ENCODE results near the gene ITFG1. TPM values are rescaled to one million over a fixed set of nuclear protein-coding genes. Genes with fewer than 3 reads are reported as not detected.
A peak's percentile ranks its signal among the peaks of the same experiment; 100 is the strongest.
"Not testable (repeated sequence)": the region's sequence is repeated elsewhere in the genome, so short reads cannot be mapped to it uniquely, and the experiment has no call there.

ITFG1 gene
- total RNA-seq, 2 donors from 2014 or later, result 8.4 to 15.3 TPM

DNA sequence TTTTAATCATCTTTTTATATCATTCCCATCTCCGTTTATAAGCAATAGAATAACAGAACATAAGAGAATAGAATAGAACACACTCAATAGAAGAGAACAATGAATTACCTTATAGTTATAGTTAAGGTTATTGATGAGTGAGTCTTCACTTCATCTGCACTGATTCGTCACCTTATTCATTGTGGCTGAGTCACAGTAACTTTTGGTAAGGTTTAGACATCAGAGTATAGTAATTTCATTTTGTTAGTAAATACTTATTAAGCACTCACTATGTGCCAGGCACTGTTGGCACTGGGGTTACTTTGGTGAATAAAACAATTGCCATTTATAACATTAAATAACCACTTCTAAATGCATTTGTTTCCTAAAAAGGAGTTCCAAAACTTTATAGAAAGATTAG, 22.8 kb upstream of the ITFG1 start:
- Mint-ChIP-seq H3K4me3 (no peak overlapping the region), H3K27ac (no peak overlapping the region), H3K36me3 (ENCODE audit: low read depth) (peaks cover 20% of the 10 kb centered on the region), H3K4me1 (peaks cover 17% of the 10 kb centered on the region), H3K9me3 (no peaks in the 10 kb centered on the region), H3K27me3 (no peaks in the 10 kb centered on the region)
- peak; percentile 60 for ATAC-seq (replicated peaks)

DNA sequence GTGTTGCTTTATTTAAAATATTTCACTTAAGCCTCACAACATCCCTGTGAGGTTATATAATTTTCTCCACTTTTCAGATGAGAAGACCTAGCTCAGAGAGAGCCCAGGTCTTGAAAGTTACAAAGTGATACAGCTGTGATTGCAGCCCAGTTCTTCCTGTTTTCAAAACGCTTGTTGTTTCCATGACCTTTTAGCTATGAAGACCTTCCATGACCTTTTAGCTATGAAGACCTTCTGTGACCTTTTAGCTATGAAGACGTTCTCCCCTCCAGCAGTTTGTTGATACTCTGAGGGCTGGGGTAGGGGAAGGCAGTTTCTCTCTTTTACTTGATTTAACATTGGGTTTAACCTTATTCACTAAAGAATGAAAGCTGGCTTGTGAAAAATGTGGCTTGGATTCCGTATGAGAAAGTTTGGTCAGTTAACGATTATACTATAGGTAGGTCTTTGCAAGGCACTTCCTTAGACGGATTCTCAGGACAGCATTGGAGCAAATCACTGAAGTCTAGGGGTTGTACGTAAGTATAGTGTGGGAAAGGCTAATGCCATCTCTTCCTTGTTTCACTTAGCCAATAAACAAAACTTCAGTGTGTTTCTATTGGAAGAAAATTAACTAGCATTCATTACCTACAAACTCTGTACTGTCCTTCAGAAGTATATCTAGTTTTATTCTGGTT, 21.0 kb upstream of the ITFG1 start:
- H3K27ac Mint-ChIP-seq, result no peak overlapping the region

GRCh38 chr16:47480410-47480809, 19.5 kb upstream of the ITFG1 start:
- Mint-ChIP-seq H3K4me3 (no peak overlapping the region), H3K9me3 (no peaks in the 10 kb centered on the region), H3K4me1 (peaks cover 21% of the 10 kb centered on the region), H3K36me3 (ENCODE audit: low read depth) (peaks cover 5% of the 10 kb centered on the region), H3K27me3 (no peaks in the 10 kb centered on the region), H3K27ac (no peak overlapping the region)
- ATAC-seq (replicated peaks), result no peak

More for the DNA sequence above, 21.0 kb upstream of the ITFG1 start:
- Mint-ChIP-seq H3K4me3 (peak overlapping the region; percentile 5), H3K9me3 (no peaks in the 10 kb centered on the region), H3K36me3 (ENCODE audit: low read depth) (peaks cover 15% of the 10 kb centered on the region), H3K4me1 (peaks cover 19% of the 10 kb centered on the region), H3K27me3 (no peaks in the 10 kb centered on the region)
- ATAC-seq (replicated peaks), result no peak

DNA sequence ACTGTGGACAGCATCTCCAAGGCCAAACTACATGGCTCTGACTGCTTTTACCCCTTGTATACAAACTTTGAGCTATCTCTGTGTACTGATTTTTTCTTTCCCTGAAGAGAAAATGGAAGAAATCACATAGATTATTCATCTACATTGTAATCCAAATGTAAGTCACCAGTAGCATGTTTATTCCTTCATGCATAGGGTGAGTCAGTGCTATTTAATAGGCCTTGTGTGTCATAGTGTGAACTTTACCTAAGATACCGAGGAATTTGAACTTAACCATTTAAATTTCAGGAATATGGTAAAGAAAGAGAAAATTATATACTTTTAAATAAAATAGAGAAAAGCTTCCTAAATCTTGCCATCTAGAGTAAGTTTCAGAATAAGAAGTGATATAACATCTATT, 16.8 kb upstream of the ITFG1 start:
- Mint-ChIP-seq H3K36me3 (ENCODE audit: low read depth) (no peaks in the 10 kb centered on the region), H3K9me3 (no peaks in the 10 kb centered on the region), H3K27me3 (no peaks in the 10 kb centered on the region)

GRCh38 chr16:47476654-47477345, 15.9 kb upstream of the ITFG1 start:
- ATAC-seq (replicated peaks), result no peak
- no peaks in the 10 kb centered on the region for H3K27me3 Mint-ChIP-seq
- H3K9me3 Mint-ChIP-seq, result no peaks in the 10 kb centered on the region
- H3K4me3 Mint-ChIP-seq, result no peak overlapping the region
- H3K36me3 Mint-ChIP-seq (ENCODE audit: low read depth), result no peaks in the 10 kb centered on the region
- H3K27ac Mint-ChIP-seq, result no peak overlapping the region
- H3K4me1 Mint-ChIP-seq, result peaks cover 12% of the 10 kb centered on the region

More for the DNA sequence above, 16.8 kb upstream of the ITFG1 start:
- Mint-ChIP-seq H3K4me3 (no peak overlapping the region), H3K27ac (no peak overlapping the region), H3K4me1 (peaks cover 15% of the 10 kb centered on the region)
- no peak for ATAC-seq (replicated peaks)

DNA sequence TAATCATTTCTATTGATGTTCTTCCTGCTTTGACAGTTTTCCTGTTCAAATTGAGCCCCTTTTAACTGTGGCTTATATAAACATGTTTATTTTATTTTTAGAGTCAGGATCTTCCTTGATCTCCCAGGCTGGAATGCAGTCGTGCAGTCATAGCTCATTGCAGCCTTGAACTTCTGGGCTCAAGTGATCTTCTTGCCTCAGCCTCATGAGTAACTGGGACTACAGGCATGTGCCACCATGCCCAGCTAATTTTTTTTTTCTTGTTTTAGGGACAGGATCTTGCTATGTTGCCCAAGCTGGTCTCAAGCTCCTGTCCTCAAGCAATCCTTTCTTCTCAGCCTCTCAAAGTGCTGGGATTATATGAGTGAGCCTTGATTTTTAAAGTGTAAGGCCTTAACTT, 14.9 kb upstream of the ITFG1 start:
- Mint-ChIP-seq H3K27ac (no peak overlapping the region), H3K4me3 (no peak overlapping the region), H3K27me3 (no peaks in the 10 kb centered on the region), H3K36me3 (ENCODE audit: low read depth) (no peaks in the 10 kb centered on the region), H3K9me3 (no peaks in the 10 kb centered on the region), H3K4me1 (peaks cover 11% of the 10 kb centered on the region)
- ATAC-seq (replicated peaks), result no peak

- H3K4me3 Mint-ChIP-seq, result no peak overlapping the region
- H3K27me3 Mint-ChIP-seq, result no peaks in the 10 kb centered on the region
- no peaks in the 10 kb centered on the region for H3K9me3 Mint-ChIP-seq
- no peak for ATAC-seq (replicated peaks)
- peaks cover 4% of the 10 kb centered on the region for H3K4me1 Mint-ChIP-seq
- no peaks in the 10 kb centered on the region for H3K36me3 Mint-ChIP-seq (ENCODE audit: low read depth)
- H3K27ac Mint-ChIP-seq, result no peak overlapping the region
These were observed 12.9 kb upstream of the ITFG1 start for GRCh38 chr16:47473792-47474191.

DNA sequence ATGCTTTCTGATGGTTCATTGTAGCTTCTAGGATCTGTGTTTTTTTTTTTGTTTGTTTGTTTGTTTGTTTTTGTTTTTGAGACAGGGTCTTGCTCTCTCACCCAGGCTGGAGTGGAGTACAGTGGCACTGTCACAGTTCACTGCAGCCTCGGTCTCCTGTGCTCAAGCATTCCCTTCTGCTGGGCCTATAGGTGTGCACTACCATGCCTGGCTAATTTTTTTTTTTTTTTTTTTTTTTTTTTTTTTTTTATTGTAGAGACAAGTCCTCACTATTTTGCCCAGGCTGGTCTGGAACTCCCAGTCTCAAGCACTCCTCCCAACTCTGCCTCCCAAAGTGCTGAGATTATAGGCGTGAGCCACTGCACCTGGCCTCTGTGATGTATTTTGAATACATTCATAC, 12.1 kb upstream of the ITFG1 start:
- not testable (repeated sequence) for H3K27me3 Mint-ChIP-seq; ATAC-seq (replicated peaks); H3K27ac Mint-ChIP-seq; H3K4me3 Mint-ChIP-seq; H3K4me1 Mint-ChIP-seq; H3K9me3 Mint-ChIP-seq; H3K36me3 Mint-ChIP-seq (ENCODE audit: low read depth)

GRCh38 chr16:47470810-47471209, 9.9 kb upstream of the ITFG1 start:
- no peaks in the 10 kb centered on the region for H3K27me3 Mint-ChIP-seq
- no peak overlapping the region for H3K4me3 Mint-ChIP-seq
- no peaks in the 10 kb centered on the region for H3K9me3 Mint-ChIP-seq
- peaks cover 4% of the 10 kb centered on the region for H3K36me3 Mint-ChIP-seq (ENCODE audit: low read depth)
- H3K4me1 Mint-ChIP-seq, result peaks cover 4% of the 10 kb centered on the region
- no peak overlapping the region for H3K27ac Mint-ChIP-seq
- ATAC-seq (replicated peaks), result no peak

DNA sequence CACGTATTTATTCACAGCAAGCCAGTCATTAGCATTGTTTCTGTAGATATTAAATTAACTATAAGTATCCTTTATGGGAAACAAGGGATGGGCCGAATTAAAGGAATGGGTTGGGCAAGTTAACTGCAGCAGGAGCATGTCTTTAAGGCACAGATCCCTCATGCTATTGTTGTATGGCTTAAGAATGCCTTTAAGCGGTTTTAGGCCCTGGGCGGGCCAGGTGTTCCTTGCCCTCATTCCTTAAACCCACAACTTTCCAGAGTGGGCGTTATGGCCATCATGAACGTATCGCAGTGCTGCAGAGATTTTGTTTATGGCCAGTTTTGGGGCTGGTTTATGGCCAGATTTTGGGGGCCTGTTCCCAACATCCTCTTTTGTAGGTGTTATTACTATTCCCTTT, 9.3 kb upstream of the ITFG1 start:
- peaks cover 4% of the 10 kb centered on the region for H3K4me1 Mint-ChIP-seq
- H3K9me3 Mint-ChIP-seq, result no peaks in the 10 kb centered on the region
- H3K27ac Mint-ChIP-seq, result no peak overlapping the region
- no peak for ATAC-seq (replicated peaks)
- peaks cover 5% of the 10 kb centered on the region for H3K36me3 Mint-ChIP-seq (ENCODE audit: low read depth)
- no peaks in the 10 kb centered on the region for H3K27me3 Mint-ChIP-seq
- no peak overlapping the region for H3K4me3 Mint-ChIP-seq

GRCh38 chr16:47469227-47469626, 8.4 kb upstream of the ITFG1 start:
- Mint-ChIP-seq H3K27me3 (no peaks in the 10 kb centered on the region), H3K9me3 (no peaks in the 10 kb centered on the region), H3K36me3 (ENCODE audit: low read depth) (peaks cover 5% of the 10 kb centered on the region), H3K4me3 (no peak overlapping the region), H3K27ac (no peak overlapping the region), H3K4me1 (peaks cover 4% of the 10 kb centered on the region)
- no peak for ATAC-seq (replicated peaks)

DNA sequence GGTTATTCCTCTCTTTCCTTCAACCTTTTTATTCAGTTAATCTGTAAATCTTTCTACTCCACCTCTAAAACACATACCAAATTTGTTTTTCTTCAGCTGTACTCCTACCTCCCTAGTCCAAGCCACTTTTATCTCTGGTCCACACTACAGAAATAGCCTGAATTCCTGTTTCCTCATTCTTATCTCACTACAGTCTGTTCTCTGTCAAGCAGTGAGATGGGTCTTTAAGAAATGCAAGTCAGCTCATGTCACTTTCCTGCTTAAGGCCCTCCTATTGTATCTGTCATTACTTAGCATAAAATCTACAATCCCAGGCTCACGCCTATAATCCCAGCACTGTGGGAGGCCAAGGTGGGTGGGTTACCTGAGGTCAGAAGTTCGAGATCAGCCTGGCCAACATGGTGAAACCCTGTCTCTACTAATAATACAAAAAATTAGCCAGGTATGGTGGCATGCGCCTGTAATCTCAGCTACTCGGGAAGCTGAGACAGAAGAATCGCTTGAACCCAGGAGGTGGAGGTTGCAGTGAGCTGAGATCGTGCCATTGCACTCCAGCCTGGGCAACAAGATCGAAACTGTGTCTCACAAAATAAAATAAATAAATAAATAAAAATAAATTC, 7.3 kb upstream of the ITFG1 start:
- H3K27ac Mint-ChIP-seq, result peak overlapping the region; percentile 12
- H3K27me3 Mint-ChIP-seq; ATAC-seq (replicated peaks); H3K4me1 Mint-ChIP-seq; H3K36me3 Mint-ChIP-seq (ENCODE audit: low read depth); H3K4me3 Mint-ChIP-seq; H3K9me3 Mint-ChIP-seq: not testable (repeated sequence)

GRCh38 chr16:47467501-47467900, 6.6 kb upstream of the ITFG1 start:
- Mint-ChIP-seq H3K27ac (no peak overlapping the region), H3K36me3 (ENCODE audit: low read depth) (peaks cover 5% of the 10 kb centered on the region), H3K9me3 (no peaks in the 10 kb centered on the region), H3K27me3 (no peaks in the 10 kb centered on the region), H3K4me3 (no peak overlapping the region), H3K4me1 (peaks cover 4% of the 10 kb centered on the region)
- no peak for ATAC-seq (replicated peaks)

- Mint-ChIP-seq H3K4me3 (no peak overlapping the region), H3K27ac (no peak overlapping the region), H3K27me3 (no peaks in the 10 kb centered on the region), H3K9me3 (no peaks in the 10 kb centered on the region), H3K36me3 (ENCODE audit: low read depth) (peaks cover 11% of the 10 kb centered on the region), H3K4me1 (peaks cover 8% of the 10 kb centered on the region)
- no peak for ATAC-seq (replicated peaks)
These were observed 5.2 kb upstream of the ITFG1 start for GRCh38 chr16:47465919-47466630.
